Vagina (tissue), 2 donors: ENCODE results near the gene UBASH3B.

Source experiments
- CTCF ChIP-seq, 3 experiments: fragments of 450-650 bp in 2 of 3; fragments of 200-600 bp in 1 of 3; sonication (generic) in 1 of 3; IDR thresholded peaks; one replicate each; pipeline ENCODE4 v1.5.1; 2017 to 2019; ENCODE audit warnings: antibody characterized with exemption in 3 of 3, mild to moderate bottlenecking in 2 of 3, moderate library complexity in 2 of 3
- POLR2A ChIP-seq, 2 donors: fragments of 450-650 bp; IDR thresholded peaks; one replicate each; pipeline ENCODE4 v1.6.1; 2017; ENCODE audit warnings: antibody characterized with exemption in 2 of 2, mild to moderate bottlenecking in 2 of 2, moderate library complexity in 2 of 2
- POLR2AphosphoS5 ChIP-seq, 2 donors: sonication (generic); formaldehyde crosslinking; IDR thresholded peaks; one replicate each; pipeline ENCODE4 v1.9.0; 2017; ENCODE audit warnings: antibody characterized with exemption in 2 of 2, mild to moderate bottlenecking in 2 of 2, low read depth in 1 of 2; ENCODE audit not compliant: insufficient read depth in 1 of 2

GRCh38 chr11:122707901-122708300 lies 52.4 kb downstream of the UBASH3B start:
- TF ChIP-seq CTCF (IDR thresholded peaks at IDR 0.05) (no peak), POLR2A (IDR thresholded peaks at IDR 0.05) (no peak), POLR2AphosphoS5 (IDR thresholded peaks at IDR 0.05; ENCODE audit: insufficient read depth in 1 of 2, low read depth in 1 of 2) (no peak)
